Measurements from ENCODE around the gene PRUNE2. TPM values are rescaled to one million over a fixed set of nuclear protein-coding genes. Genes with fewer than 3 reads are reported as not detected.

PRUNE2 gene
- total and polyA plus RNA-seq, 12 donors, result 1.9 to 68.0 (median 11.2) TPM

DNA sequence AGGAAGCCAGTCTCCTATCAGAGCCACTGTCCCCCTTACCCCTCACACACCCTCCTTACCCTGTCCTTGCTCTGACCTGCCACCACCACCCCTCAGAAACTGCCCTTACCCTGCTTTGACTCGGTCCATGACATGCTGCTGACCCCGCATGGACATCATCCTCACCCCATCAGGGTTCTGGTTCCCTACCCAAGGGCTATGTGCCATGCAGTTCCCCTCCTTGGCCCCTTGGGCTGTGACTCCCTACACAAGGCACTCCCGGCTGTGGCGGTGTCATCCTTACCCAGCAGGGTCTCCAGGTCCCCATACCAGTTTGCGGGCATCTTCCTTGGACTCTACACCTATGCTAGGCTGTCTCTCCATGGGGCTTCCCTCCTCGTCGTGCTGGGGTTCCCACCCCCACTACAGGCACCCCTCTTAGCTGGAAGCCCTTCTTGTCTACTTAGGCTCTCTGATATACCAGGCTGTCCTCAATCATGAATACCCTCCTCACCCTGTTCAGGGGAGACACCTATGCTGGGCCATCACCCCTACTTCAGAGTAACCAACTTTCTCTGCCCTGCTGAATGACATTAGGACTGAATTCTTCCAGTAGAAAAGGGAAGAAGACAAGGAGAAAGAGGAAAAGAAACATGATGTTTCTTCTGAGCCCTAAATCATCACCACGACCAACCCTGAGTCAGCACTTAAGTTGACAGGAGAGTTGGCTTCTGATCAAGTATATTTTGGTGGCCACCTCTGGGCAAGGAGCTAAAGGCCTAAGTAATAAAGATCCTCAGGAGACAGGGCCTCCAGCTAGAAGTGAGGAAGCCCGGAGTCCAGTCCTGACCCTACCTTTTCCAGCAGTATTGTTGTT lies 331.8 kb downstream of the PRUNE2 start:
- H3K9me3 ChIP-seq (replicated peaks in 1 of 3), result no peaks in the 10 kb centered on the region
- 85 to 89% (median 86%) methylated on average over 9 of the region's 9 CpGs for WGBS, 4 donors

GRCh38 chr9:76573408-76573807 lies 332.5 kb downstream of the PRUNE2 start:
- H3K4me3 ChIP-seq, result no peak overlapping the region
- H3K27ac ChIP-seq, result no peak overlapping the region
- no peaks in the 10 kb centered on the region for H3K4me1 ChIP-seq (replicated peaks in 1 of 2)
- H3K27me3 ChIP-seq, result peaks cover 9% of the 10 kb centered on the region
- intact Hi-C loops (cut with DNase I), result no loop called here
- no peak for DNase-seq
- no peaks in the 10 kb centered on the region for H3K9me3 ChIP-seq (replicated peaks in 1 of 3)
- TF ChIP-seq, protein P1, sequence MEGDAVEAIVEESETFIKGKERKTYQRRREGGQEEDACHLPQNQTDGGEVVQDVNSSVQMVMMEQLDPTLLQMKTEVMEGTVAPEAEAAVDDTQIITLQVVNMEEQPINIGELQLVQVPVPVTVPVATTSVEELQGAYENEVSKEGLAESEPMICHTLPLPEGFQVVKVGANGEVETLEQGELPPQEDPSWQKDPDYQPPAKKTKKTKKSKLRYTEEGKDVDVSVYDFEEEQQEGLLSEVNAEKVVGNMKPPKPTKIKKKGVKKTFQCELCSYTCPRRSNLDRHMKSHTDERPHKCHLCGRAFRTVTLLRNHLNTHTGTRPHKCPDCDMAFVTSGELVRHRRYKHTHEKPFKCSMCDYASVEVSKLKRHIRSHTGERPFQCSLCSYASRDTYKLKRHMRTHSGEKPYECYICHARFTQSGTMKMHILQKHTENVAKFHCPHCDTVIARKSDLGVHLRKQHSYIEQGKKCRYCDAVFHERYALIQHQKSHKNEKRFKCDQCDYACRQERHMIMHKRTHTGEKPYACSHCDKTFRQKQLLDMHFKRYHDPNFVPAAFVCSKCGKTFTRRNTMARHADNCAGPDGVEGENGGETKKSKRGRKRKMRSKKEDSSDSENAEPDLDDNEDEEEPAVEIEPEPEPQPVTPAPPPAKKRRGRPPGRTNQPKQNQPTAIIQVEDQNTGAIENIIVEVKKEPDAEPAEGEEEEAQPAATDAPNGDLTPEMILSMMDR (IDR thresholded peaks at IDR 0.05), result no peak
- TF ChIP-seq POLR2A (IDR thresholded peaks at IDR 0.05), result no peak
- no peaks in the 10 kb centered on the region for H3K36me3 ChIP-seq (replicated peaks in 1 of 2)

More for the DNA sequence above, 331.8 kb downstream of the PRUNE2 start:
- no peak overlapping the region for H3K4me3 ChIP-seq
- DNase-seq, result no peak
- H3K36me3 ChIP-seq (replicated peaks in 1 of 2), result no peaks in the 10 kb centered on the region
- H3K27me3 ChIP-seq, result peaks cover 9% of the 10 kb centered on the region
- TF ChIP-seq, protein P1 (IDR thresholded peaks at IDR 0.05), result no peak
- TF ChIP-seq POLR2A (IDR thresholded peaks at IDR 0.05), result no peak
- H3K4me1 ChIP-seq (replicated peaks in 1 of 2), result no peaks in the 10 kb centered on the region
- H3K27ac ChIP-seq, result no peak overlapping the region
- intact Hi-C loops (cut with DNase I), result no loop called here

GRCh38 chr9:76572151-76572550 lies 333.8 kb downstream of the PRUNE2 start:
- 67 to 80% (median 75%) methylated on average over 3 of the region's 3 CpGs for WGBS, 4 donors
- Histone ChIP-seq H3K9me3 (replicated peaks in 1 of 3) (no peaks in the 10 kb centered on the region), H3K36me3 (replicated peaks in 1 of 2) (no peaks in the 10 kb centered on the region), H3K4me3 (peak overlapping the region in 1 of 4 donors; percentile 52), H3K27ac (no peak overlapping the region), H3K4me1 (replicated peaks in 1 of 2) (no peaks in the 10 kb centered on the region), H3K27me3 (peaks cover 9% of the 10 kb centered on the region)
- TF ChIP-seq, protein P1 (IDR thresholded peaks at IDR 0.05), result no peak
- no peak for TF ChIP-seq POLR2A (IDR thresholded peaks at IDR 0.05)
- intact Hi-C loops (cut with DNase I), result no loop called here
- DNase-seq, result no peak

- H3K4me1 ChIP-seq (replicated peaks in 1 of 2), result no peaks in the 10 kb centered on the region
- H3K9me3 ChIP-seq (replicated peaks in 1 of 3), result no peaks in the 10 kb centered on the region
- peaks cover 9% of the 10 kb centered on the region for H3K27me3 ChIP-seq
- WGBS, 4 donors, result 11 to 18% (median 15%) methylated on average over 19 to 37 of the region's 37 CpGs
- H3K4me3 ChIP-seq, result peak overlapping the region in 2 of 4 donors; percentile 14 to 52
- H3K36me3 ChIP-seq (replicated peaks in 1 of 2), result no peaks in the 10 kb centered on the region
- H3K27ac ChIP-seq, result no peak overlapping the region
- intact Hi-C loops (cut with DNase I), result no loop called here
- TF ChIP-seq POLR2A (IDR thresholded peaks at IDR 0.05), result no peak
- TF ChIP-seq, protein P1 (IDR thresholded peaks at IDR 0.05), result no peak
- DNase-seq, result no peak
Measured at GRCh38 chr9:76571743-76572146, 334.2 kb downstream of the PRUNE2 start.

Measured in adrenal gland (tissue), 12 donors.